Measurements from ENCODE around the gene OR4D2.

GRCh38 chr17:58208344-58208743, 41.6 kb downstream of the OR4D2 start:
- no peak for TF ChIP-seq ATF2 (IDR thresholded peaks at IDR 0.05; ENCODE audit: low read length)
- TF ChIP-seq SIN3A (conservative IDR thresholded peaks at IDR 0.05 in 1 of 2, IDR thresholded peaks at IDR 0.05 in 1 of 2; ENCODE audit: low read depth in 1 of 2, low read length in 2 of 2), result no peak
- TF ChIP-seq CTCF (IDR thresholded peaks at IDR 0.05; ENCODE audit: control extremely low read depth in 1 of 3, insufficient read depth in 1 of 3, low read depth in 1 of 3, low read length in 3 of 3), result no peak
